Epithelial cell of esophagus (primary cell): ENCODE measurements around the gene NUSAP1.

Experiments
- DNase-seq: peaks from one replicate; pipeline ENCODE4 v3.0.0; 2010; ENCODE audit warnings: low read depth
- H3K4me3 ChIP-seq: 2 replicates; pipeline ENCODE4 v1.5.1; 2011; ENCODE audit warnings: mild to moderate bottlenecking, low read length, control low read depth
- CTCF ChIP-seq: IDR thresholded peaks from 2 replicates; pipeline ENCODE4 v1.5.1; 2011; ENCODE audit warnings: low read depth, mild to moderate bottlenecking, low read length, control low read depth, inconsistent platforms; ENCODE audit not compliant: insufficient read depth; ENCODE audit errors: missing control alignments

The NUSAP1 gene

GRCh38 chr15:41429003-41429890 is 96.6 kb downstream of the NUSAP1 start:
- no peak for DNase-seq
- TF ChIP-seq CTCF = no peak
- H3K4me3 ChIP-seq = no peak overlapping the region
